ENCODE measurements around the gene PDPN. TPM values are rescaled to one million over a fixed set of nuclear protein-coding genes. Genes with fewer than 3 reads are reported as not detected.

Gene PDPN
- total RNA-seq, 1 donor from 2014 or later: 2.2 TPM

- Mint-ChIP-seq H3K4me3 (no peak overlapping the region), H3K9me3 (no peaks in the 10 kb centered on the region), H3K4me1 (peaks cover 11% of the 10 kb centered on the region), H3K27me3 (ENCODE audit: insufficient read depth, low read depth) (peaks cover 6% of the 10 kb centered on the region), H3K27ac (no peak overlapping the region), H3K36me3 (no peaks in the 10 kb centered on the region)
- Histone ChIP-seq H3K27ac (no peak overlapping the region), H3K4me1 (peaks cover 9% of the 10 kb centered on the region), H3K4me3 (no peak overlapping the region), H3K27me3 (no peaks in the 10 kb centered on the region), H3K79me2 (ENCODE audit: low read depth) (no peaks in the 10 kb centered on the region), H4K20me1 (ENCODE audit: low read depth) (no peaks in the 10 kb centered on the region), H3K9me3 (ENCODE audit: low read depth) (no peaks in the 10 kb centered on the region), H3K4me2 (no peak overlapping the region), H2AFZ (replicated peaks) (no peak overlapping the region), H3K36me3 (no peaks in the 10 kb centered on the region), H3F3A (ENCODE audit: low read depth) (no peaks in the 10 kb centered on the region), H3K9ac (no peak overlapping the region)
- TF ChIP-seq CTCF (IDR thresholded peaks at IDR 0.05): no peak
- TF ChIP-seq EZH2 (IDR thresholded peaks at IDR 0.05): no peak
- no peak for TF ChIP-seq EZH2phosphoT487 (IDR thresholded peaks at IDR 0.05)
- DNase-seq (ENCODE audit: low spot score): no peak
Observed at GRCh38 chr1:13541435-13542215, 42.0 kb upstream of the PDPN start.

GRCh38 chr1:13543451-13544220 is 40.0 kb upstream of the PDPN start:
- H3K27me3 Mint-ChIP-seq (ENCODE audit: insufficient read depth, low read depth): peaks cover 11% of the 10 kb centered on the region
- H3F3A ChIP-seq (ENCODE audit: low read depth): no peaks in the 10 kb centered on the region
- TF ChIP-seq EZH2phosphoT487 (IDR thresholded peaks at IDR 0.05) (no peak), CTCF (IDR thresholded peaks at IDR 0.05) (peak; percentile 38)
- no peaks in the 10 kb centered on the region for H3K27me3 ChIP-seq
- no peak overlapping the region for H3K4me3 Mint-ChIP-seq
- H3K4me1 Mint-ChIP-seq: peaks cover 11% of the 10 kb centered on the region
- no peaks in the 10 kb centered on the region for H4K20me1 ChIP-seq (ENCODE audit: low read depth)
- H2AFZ ChIP-seq (replicated peaks): no peak overlapping the region
- no peaks in the 10 kb centered on the region for H3K36me3 Mint-ChIP-seq
- DNase-seq (ENCODE audit: low spot score): peak; percentile 50
- no peaks in the 10 kb centered on the region for H3K9me3 ChIP-seq (ENCODE audit: low read depth)
- H3K27ac ChIP-seq: no peak overlapping the region
- no peaks in the 10 kb centered on the region for H3K36me3 ChIP-seq
- H3K4me3 ChIP-seq: no peak overlapping the region
- no peak overlapping the region for H3K9ac ChIP-seq
- peaks cover 9% of the 10 kb centered on the region for H3K4me1 ChIP-seq
- no peaks in the 10 kb centered on the region for H3K79me2 ChIP-seq (ENCODE audit: low read depth)
- peak overlapping the region; percentile 57 for H3K27ac Mint-ChIP-seq
- no peaks in the 10 kb centered on the region for H3K9me3 Mint-ChIP-seq
- H3K4me2 ChIP-seq: no peak overlapping the region

- Histone ChIP-seq H3K4me3 (no peak overlapping the region), H3F3A (ENCODE audit: low read depth) (no peaks in the 10 kb centered on the region), H3K9ac (no peak overlapping the region), H3K27ac (no peak overlapping the region), H3K4me2 (no peak overlapping the region), H4K20me1 (ENCODE audit: low read depth) (no peaks in the 10 kb centered on the region), H3K9me3 (ENCODE audit: low read depth) (no peaks in the 10 kb centered on the region), H2AFZ (replicated peaks) (no peak overlapping the region), H3K36me3 (no peaks in the 10 kb centered on the region), H3K79me2 (ENCODE audit: low read depth) (no peaks in the 10 kb centered on the region), H3K27me3 (no peaks in the 10 kb centered on the region), H3K4me1 (peaks cover 9% of the 10 kb centered on the region)
- H3K27ac Mint-ChIP-seq: no peak overlapping the region
- no peaks in the 10 kb centered on the region for H3K36me3 Mint-ChIP-seq
- no peak for DNase-seq (ENCODE audit: low spot score)
- no peaks in the 10 kb centered on the region for H3K9me3 Mint-ChIP-seq
- TF ChIP-seq EZH2 (IDR thresholded peaks at IDR 0.05) (no peak), EZH2phosphoT487 (IDR thresholded peaks at IDR 0.05) (no peak), CTCF (IDR thresholded peaks at IDR 0.05) (no peak)
- peaks cover 11% of the 10 kb centered on the region for H3K4me1 Mint-ChIP-seq
- no peak overlapping the region for H3K4me3 Mint-ChIP-seq
- peaks cover 11% of the 10 kb centered on the region for H3K27me3 Mint-ChIP-seq (ENCODE audit: insufficient read depth, low read depth)
Observed at GRCh38 chr1:13544221-13544556, 39.4 kb upstream of the PDPN start.
